ENCODE results near the gene MYRIP.
"Not testable (repeated sequence)": the region's sequence is repeated elsewhere in the genome, so short reads cannot be mapped to it uniquely, and the experiment has no call there.

Gene MYRIP

GRCh38 chr3:40079847-40080240 is 270.4 kb downstream of the MYRIP start:
- DNase-seq (ENCODE audit: low read depth in 2 of 2), result no peak

- DNase-seq (ENCODE audit: low read depth in 2 of 2), result no peak
Measured at GRCh38 chr3:40083066-40083465, 273.7 kb downstream of the MYRIP start.

GRCh38 chr3:40084424-40084823 is 275.0 kb downstream of the MYRIP start:
- not testable (repeated sequence) for DNase-seq (ENCODE audit: low read depth in 2 of 2)

DNA sequence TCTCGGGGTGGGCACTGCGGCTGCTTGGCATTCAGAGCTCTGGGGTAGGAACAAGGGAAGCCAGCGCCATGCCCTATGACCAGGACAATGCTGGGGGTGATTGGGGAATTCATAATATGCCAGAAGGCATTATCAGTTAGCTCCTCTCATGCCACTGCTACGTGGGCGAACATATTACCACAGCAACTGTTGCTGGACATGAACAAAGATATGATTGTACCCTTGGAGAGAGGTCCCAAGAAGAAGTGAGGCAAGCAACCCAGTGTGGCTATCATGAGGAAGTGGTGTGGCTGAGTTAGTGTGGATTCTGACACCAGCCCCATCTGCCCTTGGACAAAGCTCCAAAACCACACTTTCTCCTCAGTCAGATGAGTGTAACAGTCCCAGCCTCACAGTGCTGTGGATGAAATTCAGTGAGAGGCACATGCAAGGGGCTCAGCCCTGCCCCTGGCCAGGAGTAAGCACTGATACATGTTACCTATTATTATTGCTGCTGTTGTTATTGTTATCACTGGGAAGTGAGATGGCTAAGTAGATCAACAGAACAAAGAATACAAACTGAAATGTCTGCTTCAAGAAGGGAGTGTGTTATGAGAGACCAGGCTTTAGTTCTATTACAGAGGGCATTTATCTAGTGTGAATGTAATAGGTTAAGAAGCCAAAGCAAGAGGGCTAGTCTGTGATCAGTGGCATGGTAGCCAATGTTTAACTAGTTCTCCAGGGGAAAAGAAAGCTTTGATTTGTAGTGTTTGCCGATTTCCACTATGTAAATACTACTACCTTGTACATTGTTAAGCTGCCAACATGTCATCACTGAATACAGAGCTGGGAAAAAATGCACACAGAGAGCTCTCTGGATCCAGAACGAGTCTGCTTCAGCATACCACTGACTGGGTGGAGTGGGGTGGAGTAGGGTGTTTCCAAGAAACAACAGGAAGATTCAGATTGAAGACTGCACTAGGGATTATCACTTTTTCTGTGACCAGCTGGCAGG is 277.8 kb downstream of the MYRIP start:
- DNase-seq (ENCODE audit: low read depth in 2 of 2), result no peak

- no peak for DNase-seq (ENCODE audit: low read depth in 2 of 2)
Measured at GRCh38 chr3:40088527-40089170, 279.2 kb downstream of the MYRIP start.

GRCh38 chr3:40096661-40097111 is 287.3 kb downstream of the MYRIP start:
- no peak for DNase-seq (ENCODE audit: low read depth in 2 of 2)

- no peak for DNase-seq (ENCODE audit: low read depth in 2 of 2)
Measured at GRCh38 chr3:40097131-40098117, 288.0 kb downstream of the MYRIP start.

- no peak for DNase-seq (ENCODE audit: low read depth in 2 of 2)
Measured at GRCh38 chr3:40098261-40098759, 288.9 kb downstream of the MYRIP start.

DNA sequence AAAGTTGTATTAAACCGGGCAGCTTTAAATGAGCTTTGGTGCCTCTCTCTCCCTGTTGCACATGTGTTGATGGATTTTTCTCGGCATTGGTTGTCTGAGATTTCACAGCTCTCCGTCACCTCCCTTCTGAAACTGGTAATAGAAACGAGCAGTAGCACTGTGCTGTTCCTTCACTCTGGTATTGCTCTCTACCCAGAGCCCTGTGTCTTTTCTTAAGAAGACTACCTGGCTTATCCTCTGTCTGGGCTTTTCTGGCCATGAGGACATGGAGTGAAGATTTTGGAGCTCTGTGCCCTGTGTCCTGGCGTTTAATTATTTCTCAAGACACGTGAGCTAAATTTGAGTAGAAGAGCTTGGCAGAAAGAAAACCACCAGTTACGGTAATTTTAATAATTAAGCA is 290.5 kb downstream of the MYRIP start:
- no peak for DNase-seq (ENCODE audit: low read depth in 2 of 2)

GRCh38 chr3:40102182-40102581 is 292.8 kb downstream of the MYRIP start:
- no peak for DNase-seq (ENCODE audit: low read depth in 2 of 2)

DNA sequence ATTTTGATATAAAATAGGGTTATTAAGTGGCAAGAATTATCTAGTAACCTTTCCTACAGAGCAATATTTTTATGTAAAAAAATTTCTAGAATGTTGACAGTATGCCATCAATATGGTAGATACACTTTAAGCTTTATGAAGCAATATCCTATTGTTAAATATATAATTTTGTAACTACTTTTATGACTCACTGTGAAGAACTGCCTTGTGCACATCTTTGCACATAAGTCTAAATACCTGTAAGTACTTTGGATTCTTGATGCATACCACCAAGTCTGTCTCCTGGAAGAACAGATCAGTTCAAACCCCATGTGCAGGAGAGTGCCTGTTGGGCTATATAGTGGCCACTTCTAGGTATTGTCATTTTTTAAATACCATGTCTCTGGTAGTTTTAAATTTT is 294.4 kb downstream of the MYRIP start:
- DNase-seq (ENCODE audit: low read depth in 2 of 2), result no peak

- no peak for DNase-seq (ENCODE audit: low read depth in 2 of 2)
Measured at GRCh38 chr3:40104441-40104840, 295.0 kb downstream of the MYRIP start.

- no peak for DNase-seq (ENCODE audit: low read depth in 2 of 2)
Measured at GRCh38 chr3:40108643-40109042, 299.2 kb downstream of the MYRIP start.

DNA sequence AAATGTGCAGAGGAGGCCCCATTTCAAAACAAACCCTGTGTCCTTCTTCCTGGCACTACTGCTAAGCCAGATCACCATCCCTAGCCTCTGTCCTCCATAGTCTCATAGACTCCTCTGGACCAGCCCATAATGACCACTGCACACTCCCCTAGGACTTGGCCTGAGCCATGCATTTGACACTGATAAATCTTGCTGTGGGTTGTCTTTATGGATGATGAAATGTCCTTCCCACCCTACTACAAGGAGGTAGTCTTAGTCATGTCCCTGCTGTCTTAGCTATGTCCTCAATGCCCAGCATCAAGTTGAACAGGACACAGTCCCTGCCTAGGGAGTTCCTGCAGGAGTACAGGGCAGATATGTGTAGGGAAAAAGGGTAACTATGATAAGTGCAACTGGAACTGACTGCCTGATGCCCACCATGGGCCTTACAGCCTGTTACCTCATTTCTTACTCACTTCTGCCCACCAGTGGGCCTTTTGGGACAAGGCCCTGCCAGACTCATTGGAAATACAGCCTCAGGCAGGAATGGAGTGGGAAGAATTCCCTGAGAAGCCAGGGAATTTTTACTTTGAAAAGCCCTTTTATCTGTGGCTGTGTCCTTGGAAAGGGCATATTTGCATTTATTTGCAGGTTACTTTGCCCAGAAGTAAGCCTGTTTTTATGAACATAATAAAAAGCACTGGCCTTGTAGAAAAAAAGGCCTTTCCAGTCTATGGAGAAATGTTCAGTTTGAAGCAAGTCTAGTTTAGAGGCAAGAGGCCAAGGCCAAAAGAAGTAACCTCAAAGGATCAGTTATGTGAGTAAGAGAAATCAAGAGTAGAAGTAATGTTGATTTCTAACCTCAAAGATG is 300.5 kb downstream of the MYRIP start:
- no peak for DNase-seq (ENCODE audit: low read depth in 2 of 2)

DNA sequence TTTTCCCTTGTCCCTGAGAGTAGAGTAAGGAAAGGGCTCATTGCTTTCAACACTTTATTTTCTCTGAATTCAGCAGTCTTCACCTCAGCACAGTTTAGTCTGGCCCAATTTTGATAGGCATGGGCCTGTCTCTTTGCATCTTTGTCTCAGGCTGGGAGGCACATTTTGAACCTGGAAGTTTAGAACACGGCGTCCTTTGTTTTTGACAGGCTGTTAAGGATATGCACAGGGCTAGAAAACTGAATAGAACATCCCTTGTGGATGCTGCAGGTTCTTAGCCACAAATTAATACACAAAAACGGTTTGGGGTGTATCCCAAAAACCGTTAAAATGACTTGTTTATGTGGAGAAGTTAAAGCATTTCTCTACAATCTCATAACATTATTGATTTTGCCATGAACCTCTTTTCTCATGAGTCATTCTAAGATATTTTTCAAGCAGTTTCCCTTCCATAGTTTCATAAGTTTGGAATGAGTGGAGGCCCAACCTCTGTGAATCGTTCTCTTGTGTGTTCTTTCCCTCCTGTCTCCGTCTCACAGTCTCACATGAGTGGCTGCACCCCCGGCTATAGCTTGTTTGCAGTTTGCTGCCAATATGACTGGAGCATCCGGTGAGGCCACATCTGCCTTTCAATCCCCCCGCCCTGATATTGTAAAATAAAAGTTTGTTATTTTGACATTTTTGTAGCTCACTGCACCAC is 307.2 kb downstream of the MYRIP start:
- no peak for DNase-seq (ENCODE audit: low read depth in 2 of 2)

GRCh38 chr3:40118091-40118490 is 308.7 kb downstream of the MYRIP start:
- DNase-seq (ENCODE audit: low read depth in 2 of 2), result no peak

GRCh38 chr3:40120067-40120692 is 310.8 kb downstream of the MYRIP start:
- DNase-seq (ENCODE audit: low read depth in 2 of 2), result no peak

DNA sequence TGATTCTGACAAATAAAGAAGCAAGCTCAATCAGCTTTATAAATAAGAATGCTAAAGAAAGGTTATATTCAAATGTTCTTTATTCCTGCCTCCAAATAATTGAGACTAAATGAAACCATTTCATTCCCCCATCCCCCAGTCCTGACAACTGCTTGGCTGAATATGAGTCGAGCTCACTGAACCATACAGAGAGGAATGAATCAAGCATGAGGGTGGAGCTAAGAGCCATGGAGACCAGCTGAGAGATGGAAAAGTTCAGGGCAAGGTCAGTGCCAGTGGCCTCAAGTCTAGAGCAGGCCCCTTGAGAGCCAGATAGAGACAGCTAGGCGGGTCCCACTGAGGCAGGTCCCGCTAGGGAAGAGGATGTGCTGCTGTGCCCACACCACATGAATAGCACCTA is 311.4 kb downstream of the MYRIP start:
- no peak for DNase-seq (ENCODE audit: low read depth in 2 of 2)

GRCh38 chr3:40124918-40125317 is 315.5 kb downstream of the MYRIP start:
- no peak for DNase-seq (ENCODE audit: low read depth in 2 of 2)

All from stimulated activated CD8-positive, alpha-beta memory T cell treated with anti-CD3 and anti-CD28 coated beads, Interleukin-2, amount 100 ng/mL, for 48 hours (primary cell).